Measurements from ENCODE around the gene DGCR8.

DGCR8 gene

DNA sequence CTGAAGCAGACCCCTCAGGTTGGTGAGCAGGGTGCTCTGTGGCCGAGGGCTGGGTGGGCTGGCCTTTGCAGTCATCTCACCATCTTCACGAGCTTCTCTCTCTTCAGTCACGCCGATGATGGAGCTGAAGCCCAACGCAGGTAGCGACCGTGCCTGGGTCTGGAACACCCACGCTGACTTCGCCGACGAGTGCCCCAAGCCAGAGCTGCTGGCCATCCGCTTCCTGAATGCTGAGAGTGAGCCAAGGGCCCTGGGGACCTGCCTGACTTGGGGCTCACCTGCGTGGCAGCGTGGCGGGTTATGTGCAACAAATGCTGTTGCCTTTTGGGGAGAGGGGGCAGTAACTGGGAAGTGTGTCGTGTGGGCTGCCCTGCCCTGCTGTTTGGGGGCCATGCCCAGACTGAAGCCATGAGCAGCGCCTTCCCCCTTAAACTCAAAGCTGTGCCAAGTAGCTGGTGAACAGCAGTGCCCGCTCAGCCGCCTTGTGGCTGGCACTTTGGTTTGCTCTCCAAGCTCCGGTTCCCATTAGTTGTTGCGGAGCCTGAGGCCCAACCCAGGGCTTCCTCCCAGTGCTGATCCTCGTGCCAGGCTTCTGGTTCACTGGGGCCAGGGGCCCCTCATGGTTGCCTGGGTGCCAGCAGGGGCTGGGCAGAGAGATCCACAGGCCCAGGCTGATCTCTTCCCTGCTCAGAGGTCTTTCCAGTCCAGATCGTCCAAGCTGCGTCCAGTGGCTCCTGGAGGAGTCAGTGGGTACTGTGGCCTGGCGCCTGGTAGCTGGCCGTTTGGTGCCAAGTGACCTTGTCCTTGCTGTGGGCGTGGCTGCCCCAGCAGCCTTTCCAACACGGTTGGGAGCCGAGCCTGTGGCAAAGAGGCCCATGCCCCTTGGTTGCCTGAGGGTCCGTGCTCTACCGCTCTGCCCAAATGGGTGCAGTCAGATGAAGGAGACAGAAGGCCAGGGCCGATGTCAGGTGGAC, 45.4 kb downstream of the DGCR8 start:
- peaks cover 57% of the 10 kb centered on the region for H3K36me3 ChIP-seq (replicated peaks; ENCODE audit: low read depth, low read length)
- H3K9me3 ChIP-seq (ENCODE audit: insufficient read depth, low read length): no peaks in the 10 kb centered on the region
- H4K20me1 ChIP-seq (ENCODE audit: insufficient read depth, low read length): peaks cover 64% of the 10 kb centered on the region
- no peaks in the 10 kb centered on the region for H3K27me3 ChIP-seq (ENCODE audit: low read depth, low read length)
- no peak overlapping the region for H3K9ac ChIP-seq (ENCODE audit: low read length)
- H3K4me3 ChIP-seq (ENCODE audit: low read length): no peak overlapping the region
- TF ChIP-seq CTCF (IDR thresholded peaks at IDR 0.05; ENCODE audit: low read depth, low read length) (no peak), EZH2phosphoT487 (IDR thresholded peaks at IDR 0.05; ENCODE audit: low read depth) (no peak)
- H3K79me2 ChIP-seq (ENCODE audit: low read length): peaks cover 44% of the 10 kb centered on the region
- 0 out of 2 replicates have a peak, but pooled peaks cover 1% of the 10 kb centered on the region for H3K4me1 ChIP-seq (ENCODE audit: low read length)
- no peak overlapping the region for H3K4me2 ChIP-seq (ENCODE audit: low read length)
- no peak overlapping the region for H2AFZ ChIP-seq (ENCODE audit: low read depth, low read length)
- H3K27ac ChIP-seq (ENCODE audit: low read length): no peak overlapping the region

GRCh38 chr22:20126284-20127029, 46.4 kb downstream of the DGCR8 start:
- H2AFZ ChIP-seq (ENCODE audit: low read depth, low read length): no peak overlapping the region
- no peak overlapping the region for H3K27ac ChIP-seq (ENCODE audit: low read length)
- H3K36me3 ChIP-seq (replicated peaks; ENCODE audit: low read depth, low read length): peaks cover 53% of the 10 kb centered on the region
- H4K20me1 ChIP-seq (ENCODE audit: insufficient read depth, low read length): peaks cover 60% of the 10 kb centered on the region
- no peak overlapping the region for H3K4me3 ChIP-seq (ENCODE audit: low read length)
- TF ChIP-seq EZH2phosphoT487 (IDR thresholded peaks at IDR 0.05; ENCODE audit: low read depth): no peak
- TF ChIP-seq CTCF (IDR thresholded peaks at IDR 0.05; ENCODE audit: low read depth, low read length): no peak
- H3K9ac ChIP-seq (ENCODE audit: low read length): no peak overlapping the region
- H3K4me2 ChIP-seq (ENCODE audit: low read length): no peak overlapping the region
- H3K4me1 ChIP-seq (ENCODE audit: low read length): peaks cover 4% of the 10 kb centered on the region; the same call in 1 of the 2 replicates
- no peaks in the 10 kb centered on the region for H3K9me3 ChIP-seq (ENCODE audit: insufficient read depth, low read length)
- H3K79me2 ChIP-seq (ENCODE audit: low read length): peaks cover 34% of the 10 kb centered on the region
- H3K27me3 ChIP-seq (ENCODE audit: low read depth, low read length): no peaks in the 10 kb centered on the region

GRCh38 chr22:20127318-20127868, 47.4 kb downstream of the DGCR8 start:
- Histone ChIP-seq H3K9ac (ENCODE audit: low read length) (no peak overlapping the region), H3K79me2 (ENCODE audit: low read length) (peaks cover 31% of the 10 kb centered on the region), H3K9me3 (ENCODE audit: insufficient read depth, low read length) (no peaks in the 10 kb centered on the region), H3K4me1 (ENCODE audit: low read length) (peaks cover 5% of the 10 kb centered on the region; the same call in 1 of the 2 replicates), H2AFZ (ENCODE audit: low read depth, low read length) (no peak overlapping the region), H3K36me3 (replicated peaks; ENCODE audit: low read depth, low read length) (peaks cover 43% of the 10 kb centered on the region), H3K4me2 (ENCODE audit: low read length) (no peak overlapping the region), H3K27me3 (ENCODE audit: low read depth, low read length) (no peaks in the 10 kb centered on the region), H4K20me1 (ENCODE audit: insufficient read depth, low read length) (peaks cover 51% of the 10 kb centered on the region), H3K27ac (ENCODE audit: low read length) (no peak overlapping the region), H3K4me3 (ENCODE audit: low read length) (no peak overlapping the region)
- TF ChIP-seq CTCF (IDR thresholded peaks at IDR 0.05; ENCODE audit: low read depth, low read length): no peak
- no peak for TF ChIP-seq EZH2phosphoT487 (IDR thresholded peaks at IDR 0.05; ENCODE audit: low read depth)

Data from OCI-LY3 (cell line).